ENCODE data around the gene BAIAP2L1. TPM values are rescaled to one million over a fixed set of nuclear protein-coding genes. Genes with fewer than 3 reads are reported as not detected.

BAIAP2L1 gene
- total RNA-seq, 1 donor from 2014 or later: 19.7 TPM

DNA sequence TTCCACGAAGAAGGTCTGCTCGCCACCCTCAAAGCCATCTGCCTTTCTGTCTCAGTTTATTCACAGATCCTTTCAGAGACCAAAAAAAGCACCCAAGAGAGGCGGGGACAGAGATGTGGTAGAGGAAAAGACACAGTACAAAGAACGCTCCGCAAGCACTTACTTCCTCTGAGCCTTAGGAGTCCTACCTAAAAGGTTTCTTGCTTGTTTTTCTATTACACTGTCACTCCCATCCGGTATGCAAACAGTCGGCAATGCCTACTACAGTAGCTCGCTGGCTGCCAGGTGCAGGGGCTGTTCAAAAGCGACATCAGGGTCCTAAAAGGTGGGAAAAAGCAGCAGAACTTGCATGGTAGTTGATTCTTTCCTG, 149.7 kb downstream of the BAIAP2L1 start:
- Histone ChIP-seq H3K36me3 (ENCODE audit: control insufficient read depth, insufficient read depth, low read length) (peaks cover 2% of the 10 kb centered on the region), H3K4me3 (ENCODE audit: low read depth, low read length) (peak overlapping the region; percentile 90), H3K27me3 (ENCODE audit: control insufficient read depth, insufficient read depth, low read length) (no peaks in the 10 kb centered on the region)
- TF ChIP-seq, protein P1, sequence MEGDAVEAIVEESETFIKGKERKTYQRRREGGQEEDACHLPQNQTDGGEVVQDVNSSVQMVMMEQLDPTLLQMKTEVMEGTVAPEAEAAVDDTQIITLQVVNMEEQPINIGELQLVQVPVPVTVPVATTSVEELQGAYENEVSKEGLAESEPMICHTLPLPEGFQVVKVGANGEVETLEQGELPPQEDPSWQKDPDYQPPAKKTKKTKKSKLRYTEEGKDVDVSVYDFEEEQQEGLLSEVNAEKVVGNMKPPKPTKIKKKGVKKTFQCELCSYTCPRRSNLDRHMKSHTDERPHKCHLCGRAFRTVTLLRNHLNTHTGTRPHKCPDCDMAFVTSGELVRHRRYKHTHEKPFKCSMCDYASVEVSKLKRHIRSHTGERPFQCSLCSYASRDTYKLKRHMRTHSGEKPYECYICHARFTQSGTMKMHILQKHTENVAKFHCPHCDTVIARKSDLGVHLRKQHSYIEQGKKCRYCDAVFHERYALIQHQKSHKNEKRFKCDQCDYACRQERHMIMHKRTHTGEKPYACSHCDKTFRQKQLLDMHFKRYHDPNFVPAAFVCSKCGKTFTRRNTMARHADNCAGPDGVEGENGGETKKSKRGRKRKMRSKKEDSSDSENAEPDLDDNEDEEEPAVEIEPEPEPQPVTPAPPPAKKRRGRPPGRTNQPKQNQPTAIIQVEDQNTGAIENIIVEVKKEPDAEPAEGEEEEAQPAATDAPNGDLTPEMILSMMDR (IDR thresholded peaks at IDR 0.05; ENCODE audit: insufficient read depth, low read length, severe bottlenecking): no peak
- FAIRE-seq (no peak), DNase-seq (ENCODE audit: low read depth) (peak; percentile 14)

DNA sequence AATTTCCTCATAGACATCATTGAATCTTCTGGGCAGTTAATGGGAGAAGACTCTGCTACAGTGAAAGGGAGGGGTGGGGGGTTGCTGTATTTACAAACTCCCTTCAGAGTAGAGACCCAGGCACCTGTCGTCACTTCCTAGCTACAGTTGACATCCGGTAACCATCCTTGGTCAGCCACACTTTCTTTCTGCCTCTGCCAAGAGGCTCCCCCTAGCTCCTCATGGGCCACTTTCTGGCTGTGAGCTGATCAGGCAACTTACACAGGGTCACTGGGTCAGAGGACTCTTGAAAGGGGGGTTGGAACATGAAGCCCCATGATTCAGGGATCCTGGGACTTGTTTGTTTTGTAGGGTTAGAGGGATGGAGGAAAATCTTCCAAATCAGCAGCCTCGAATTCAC, 150.1 kb downstream of the BAIAP2L1 start:
- H3K36me3 ChIP-seq (ENCODE audit: control insufficient read depth, insufficient read depth, low read length): peaks cover 2% of the 10 kb centered on the region
- DNase-seq (ENCODE audit: low read depth) (no peak), FAIRE-seq (no peak)
- TF ChIP-seq, protein P1 (IDR thresholded peaks at IDR 0.05; ENCODE audit: insufficient read depth, low read length, severe bottlenecking): no peak
- H3K27me3 ChIP-seq (ENCODE audit: control insufficient read depth, insufficient read depth, low read length): no peaks in the 10 kb centered on the region
- H3K4me3 ChIP-seq (ENCODE audit: low read depth, low read length): no peak overlapping the region

DNA sequence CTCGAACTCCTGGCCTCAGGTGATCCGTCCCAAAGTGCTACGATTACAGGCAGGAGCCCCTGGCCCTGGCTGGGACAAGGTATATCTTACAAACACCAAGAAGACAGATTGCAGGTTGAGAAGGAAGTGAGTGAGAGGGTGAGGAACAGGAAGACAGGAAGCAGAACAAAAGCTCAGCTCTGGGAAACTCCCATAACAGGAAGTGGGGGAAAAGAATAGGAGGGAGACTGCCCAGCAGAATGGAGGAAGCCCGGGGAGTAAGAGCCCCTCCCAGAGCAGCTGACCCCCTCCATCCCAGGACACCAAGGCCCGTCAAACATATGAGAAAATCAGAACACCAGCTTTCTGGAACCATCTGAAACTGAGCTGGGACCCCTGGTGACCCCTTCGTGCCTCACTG, 151.8 kb downstream of the BAIAP2L1 start:
- Histone ChIP-seq H3K4me3 (ENCODE audit: low read depth, low read length) (no peak overlapping the region), H3K27me3 (ENCODE audit: control insufficient read depth, insufficient read depth, low read length) (no peaks in the 10 kb centered on the region), H3K36me3 (ENCODE audit: control insufficient read depth, insufficient read depth, low read length) (no peaks in the 10 kb centered on the region)
- DNase-seq (ENCODE audit: low read depth): no peak
- TF ChIP-seq, protein P1 (IDR thresholded peaks at IDR 0.05; ENCODE audit: insufficient read depth, low read length, severe bottlenecking): no peak
- FAIRE-seq: no peak

GRCh38 chr7:98248156-98248555, 152.7 kb downstream of the BAIAP2L1 start:
- no peak overlapping the region for H3K4me3 ChIP-seq (ENCODE audit: low read depth, low read length)
- DNase-seq (ENCODE audit: low read depth): no peak
- no peaks in the 10 kb centered on the region for H3K27me3 ChIP-seq (ENCODE audit: control insufficient read depth, insufficient read depth, low read length)
- H3K36me3 ChIP-seq (ENCODE audit: control insufficient read depth, insufficient read depth, low read length): peaks cover 1% of the 10 kb centered on the region
- no peak for FAIRE-seq
- TF ChIP-seq, protein P1 (IDR thresholded peaks at IDR 0.05; ENCODE audit: insufficient read depth, low read length, severe bottlenecking): no peak

DNA sequence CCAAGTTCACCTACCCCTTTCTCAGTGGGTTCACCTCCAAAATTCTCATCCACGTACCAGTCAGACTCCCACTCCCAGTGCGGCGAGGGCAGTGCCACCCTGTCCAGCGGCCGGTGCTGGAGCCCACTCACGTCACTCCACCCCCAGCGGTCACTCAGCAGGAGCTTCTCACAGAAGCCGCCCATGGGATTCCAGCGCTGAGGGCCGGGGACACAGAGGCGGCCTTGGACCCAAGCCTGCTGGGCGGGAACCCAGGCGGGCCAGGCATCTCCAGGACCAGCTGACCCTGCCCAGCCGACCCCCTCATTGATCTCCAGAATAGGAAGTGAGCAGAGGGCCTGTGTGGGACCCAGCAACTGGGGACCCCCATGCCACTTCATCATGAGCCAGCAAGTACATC, 156.0 kb downstream of the BAIAP2L1 start:
- no peaks in the 10 kb centered on the region for H3K27me3 ChIP-seq (ENCODE audit: control insufficient read depth, insufficient read depth, low read length)
- no peak for FAIRE-seq
- H3K4me3 ChIP-seq (ENCODE audit: low read depth, low read length): no peak overlapping the region
- TF ChIP-seq, protein P1 (IDR thresholded peaks at IDR 0.05; ENCODE audit: insufficient read depth, low read length, severe bottlenecking): no peak
- no peak for DNase-seq (ENCODE audit: low read depth)
- peaks cover 2% of the 10 kb centered on the region for H3K36me3 ChIP-seq (ENCODE audit: control insufficient read depth, insufficient read depth, low read length)

DNA sequence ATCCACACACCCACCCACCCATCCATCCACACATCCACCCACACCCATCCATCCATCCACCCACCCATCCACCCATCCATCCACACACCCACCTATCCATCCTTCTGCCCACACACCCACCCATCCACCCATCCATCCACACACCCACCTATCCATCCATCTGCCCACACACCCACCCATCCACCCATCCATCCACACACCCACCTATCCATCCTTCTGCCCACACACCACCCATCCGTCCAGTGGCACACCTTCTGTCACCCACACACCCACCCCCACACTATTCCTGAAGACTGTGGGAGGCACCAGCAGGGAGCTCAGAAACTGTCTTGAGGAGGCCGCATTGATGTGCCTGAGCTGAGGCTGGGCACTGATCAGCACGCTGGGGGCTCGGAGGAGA, 158.0 kb downstream of the BAIAP2L1 start:
- FAIRE-seq (no peak), DNase-seq (ENCODE audit: low read depth) (no peak)
- Histone ChIP-seq H3K4me3 (ENCODE audit: low read depth, low read length) (no peak overlapping the region), H3K27me3 (ENCODE audit: control insufficient read depth, insufficient read depth, low read length) (no peaks in the 10 kb centered on the region), H3K36me3 (ENCODE audit: control insufficient read depth, insufficient read depth, low read length) (peaks cover 2% of the 10 kb centered on the region)
- TF ChIP-seq, protein P1 (IDR thresholded peaks at IDR 0.05; ENCODE audit: insufficient read depth, low read length, severe bottlenecking): no peak

All from bronchial epithelial cell (primary cell).